Activated CD8-positive, alpha-beta T cell treated with anti-CD3 and anti-CD28 coated beads for 36 hours (primary cell): ENCODE measurements around the gene RPL39. TPM values are rescaled to one million over a fixed set of nuclear protein-coding genes. Genes with fewer than 3 reads are reported as not detected.

Experiments used
- ATAC-seq: fragments of 200-7000 bp; cut with Tn5 transposase; one replicate; pipeline ENCODE4 v1.10.0; 2021; ENCODE audit warnings: mild to moderate bottlenecking, moderate library complexity
- CTCF ChIA-PET: fragments of 350-600 bp; sonication (Branson Sonifier 250); formaldehyde crosslinking; loops from one replicate; lab custom pipeline; 2021; ENCODE audit warnings: antibody characterized with exemption; lab: Charles Lee
- POLR2A ChIA-PET: fragments of 350-600 bp; sonication (Branson Sonifier 250); formaldehyde crosslinking; loops from one replicate; lab custom pipeline; 2021; ENCODE audit warnings: antibody characterized with exemption; lab: Charles Lee
- DNase-seq: peaks from one replicate; pipeline ENCODE4 v3.0.0-alpha.2; 2020
- H3K27ac Mint-ChIP-seq: one replicate; pipeline ENCODE4 v1.8.0; 2021; ENCODE audit warnings: mild to moderate bottlenecking, mixed read lengths
- H3K27me3 Mint-ChIP-seq: one replicate; pipeline ENCODE4 v1.8.0; 2021; ENCODE audit warnings: mixed read lengths
- H3K36me3 Mint-ChIP-seq: one replicate; pipeline ENCODE4 v1.8.0; 2021; ENCODE audit warnings: low read depth, mixed read lengths
- H3K4me1 Mint-ChIP-seq: one replicate; pipeline ENCODE4 v1.8.0; 2021; ENCODE audit warnings: low read depth, mixed read lengths
- H3K4me3 Mint-ChIP-seq: one replicate; pipeline ENCODE4 v1.8.0; 2021; ENCODE audit warnings: mild to moderate bottlenecking, moderate library complexity, mixed read lengths
- H3K9me3 Mint-ChIP-seq: one replicate; pipeline ENCODE4 v1.8.0; 2021; ENCODE audit warnings: mixed read lengths
- intact Hi-C: fragments of 100-400 bp; cut with micrococcal nuclease; formaldehyde crosslinking; loops from one replicate; pipeline ENCODE4 v1.10.0; 2022
- total RNA-seq, 2 experiments: library from RNA; stranded (reverse); gene quantifications; one replicate each; pipeline ENCODE4 v1.2.3, GENCODE V29; 2021
- TF ChIP-seq, protein P1 (sequence below): fragments of 200-600 bp; IDR thresholded peaks from one replicate; pipeline ENCODE4 v1.8.0; 2022; ENCODE audit warnings: antibody characterized with exemption, mild to moderate bottlenecking

RPL39 gene
- total RNA-seq, 2 experiments from 2014 or later: 2,778 to 2,808 TPM

DNA sequence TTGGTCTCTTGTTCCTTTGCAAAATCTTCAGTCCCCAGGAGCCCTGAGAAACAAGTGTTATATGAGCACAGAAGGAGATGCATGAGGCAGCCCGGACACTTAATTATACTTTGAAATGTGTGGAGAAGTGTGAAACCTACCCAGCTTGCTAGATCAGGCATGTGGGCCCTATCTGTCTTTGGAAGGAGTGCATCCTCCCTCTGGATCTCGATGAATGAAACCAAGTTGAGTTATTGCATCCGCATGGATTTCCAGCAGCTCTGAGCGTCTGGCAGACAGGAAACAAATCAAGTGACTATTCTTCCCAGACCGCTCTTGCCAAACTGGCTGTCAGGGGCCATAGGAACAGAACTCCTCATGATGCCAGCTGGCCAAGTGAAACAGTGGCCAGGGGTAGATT, 52.7 kb downstream of the RPL39 start:
- no peak overlapping the region for H3K27ac Mint-ChIP-seq
- intact Hi-C loops: loop anchor here (10.0 kb wide), 1 partner anchor 224 kb away; no protein-coding TSS in a partner anchor
- H3K4me3 Mint-ChIP-seq: no peak overlapping the region
- H3K4me1 Mint-ChIP-seq: no peaks in the 10 kb centered on the region
- CTCF ChIA-PET: interaction anchor here (2.1 kb wide), 1 partner anchor 9 kb away, joined by 7 read pairs; no protein-coding TSS in a partner anchor
- DNase-seq (no peak), ATAC-seq (no peak)
- TF ChIP-seq, protein P1, sequence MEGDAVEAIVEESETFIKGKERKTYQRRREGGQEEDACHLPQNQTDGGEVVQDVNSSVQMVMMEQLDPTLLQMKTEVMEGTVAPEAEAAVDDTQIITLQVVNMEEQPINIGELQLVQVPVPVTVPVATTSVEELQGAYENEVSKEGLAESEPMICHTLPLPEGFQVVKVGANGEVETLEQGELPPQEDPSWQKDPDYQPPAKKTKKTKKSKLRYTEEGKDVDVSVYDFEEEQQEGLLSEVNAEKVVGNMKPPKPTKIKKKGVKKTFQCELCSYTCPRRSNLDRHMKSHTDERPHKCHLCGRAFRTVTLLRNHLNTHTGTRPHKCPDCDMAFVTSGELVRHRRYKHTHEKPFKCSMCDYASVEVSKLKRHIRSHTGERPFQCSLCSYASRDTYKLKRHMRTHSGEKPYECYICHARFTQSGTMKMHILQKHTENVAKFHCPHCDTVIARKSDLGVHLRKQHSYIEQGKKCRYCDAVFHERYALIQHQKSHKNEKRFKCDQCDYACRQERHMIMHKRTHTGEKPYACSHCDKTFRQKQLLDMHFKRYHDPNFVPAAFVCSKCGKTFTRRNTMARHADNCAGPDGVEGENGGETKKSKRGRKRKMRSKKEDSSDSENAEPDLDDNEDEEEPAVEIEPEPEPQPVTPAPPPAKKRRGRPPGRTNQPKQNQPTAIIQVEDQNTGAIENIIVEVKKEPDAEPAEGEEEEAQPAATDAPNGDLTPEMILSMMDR: no peak
- POLR2A ChIA-PET: no interaction called here
- no peaks in the 10 kb centered on the region for H3K27me3 Mint-ChIP-seq
- H3K36me3 Mint-ChIP-seq: no peaks in the 10 kb centered on the region
- H3K9me3 Mint-ChIP-seq: no peaks in the 10 kb centered on the region

Other genes starting within 250 kb of the RPL39 start
- 10 to 100 TPM; 18.2 to 19.2 TPM for gene STEEP1, start 226.2 kb downstream of the RPL39 start, total RNA-seq
- 10 to 100 TPM; 50.9 to 52.4 TPM for gene UBE2A, start 217.1 kb downstream of the RPL39 start, total RNA-seq
- gene NKRF, start 185.2 kb downstream of the RPL39 start, total RNA-seq: 10 to 100 TPM; 22.3 to 23.5 TPM
- gene SEPTIN6, start 98.5 kb downstream of the RPL39 start, total RNA-seq: 100 to 1,000 TPM; 205 to 209 TPM
- under 1 TPM in 1 of 2 experiments, not detected in 1; 0.23 TPM for gene SOWAHD, start 33.0 kb downstream of the RPL39 start, total RNA-seq
- gene UPF3B, start 61.3 kb upstream of the RPL39 start, total RNA-seq: 10 to 100 TPM; 16.0 to 16.6 TPM
- 10 to 100 TPM; 32.3 to 33.2 TPM for gene RNF113A, start 80.1 kb upstream of the RPL39 start, total RNA-seq
- gene NDUFA1, start 80.2 kb upstream of the RPL39 start, total RNA-seq: 10 to 100 TPM; 85.5 to 90.6 TPM
- gene AKAP14, start 104.3 kb upstream of the RPL39 start, total RNA-seq: not detected
- gene NKAP, start 152.1 kb upstream of the RPL39 start, total RNA-seq: 10 to 100 TPM in 1 of 2 experiments, 1 to 10 TPM in 1; 10.0 to 12.2 TPM